BLaER1 (cell line): Measurements from ENCODE around the gene SFI1.
"Not testable (repeated sequence)": the region's sequence is repeated elsewhere in the genome, so short reads cannot be mapped to it uniquely, and the experiment has no call there.

ENCODE experiments used
- H3K27ac ChIP-seq: shearing (Covaris generic); formaldehyde crosslinking; 2 replicates; pipeline ENCODE4 v1.8.1; 2022
- H3K27me3 ChIP-seq: shearing (Covaris generic); formaldehyde crosslinking; 2 replicates; pipeline ENCODE4 v1.8.1; 2022
- H3K36me3 ChIP-seq: shearing (Covaris generic); formaldehyde crosslinking; 2 replicates; pipeline ENCODE4 v1.8.1; 2022
- H3K4me1 ChIP-seq: shearing (Covaris generic); formaldehyde crosslinking; 2 replicates; pipeline ENCODE4 v1.8.1; 2022
- H3K4me2 ChIP-seq: shearing (Covaris generic); formaldehyde crosslinking; 2 replicates; pipeline ENCODE4 v1.8.1; 2022
- H3K4me3 ChIP-seq: shearing (Covaris generic); formaldehyde crosslinking; 2 replicates; pipeline ENCODE4 v1.8.1; 2022
- H3K9ac ChIP-seq: shearing (Covaris generic); formaldehyde crosslinking; 2 replicates; pipeline ENCODE4 v1.8.1; 2022
- H3K9me3 ChIP-seq: shearing (Covaris generic); formaldehyde crosslinking; 2 replicates; pipeline ENCODE4 v1.8.1; 2022
- H4K20me1 ChIP-seq: shearing (Covaris generic); formaldehyde crosslinking; 2 replicates; pipeline ENCODE4 v1.8.1; 2022
- Cebpa-rat ChIP-seq: shearing (Covaris generic); IDR thresholded peaks from 2 replicates; pipeline ENCODE4 v1.8.1; 2022

SFI1 gene

DNA sequence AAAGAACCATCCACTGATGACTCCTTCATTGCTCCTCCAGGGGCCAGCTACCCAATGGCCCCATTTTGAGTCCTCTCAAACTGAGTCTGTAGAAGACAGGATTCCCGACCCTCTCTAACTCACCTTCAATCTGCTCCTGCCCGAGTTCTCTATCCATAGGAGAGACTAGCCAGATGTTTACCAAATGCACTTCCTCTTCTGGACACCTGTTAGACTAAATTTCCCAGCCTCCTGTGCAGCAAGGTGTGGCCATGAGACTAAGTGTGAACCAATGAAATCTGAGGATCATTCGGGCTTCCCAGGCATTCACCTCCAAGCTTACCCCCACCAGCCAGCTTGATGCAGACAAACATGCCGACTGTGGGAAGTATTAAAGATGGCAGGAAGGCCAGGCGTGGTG is 158.1 kb downstream of the SFI1 start:
- Histone ChIP-seq H4K20me1 (peaks cover 64% of the 10 kb centered on the region), H3K4me1 (0 out of 2 replicates have a peak, but pooled peaks cover 2% of the 10 kb centered on the region), H3K36me3 (peaks cover 11% of the 10 kb centered on the region), H3K4me2 (no peak overlapping the region), H3K27me3 (no peaks in the 10 kb centered on the region), H3K9ac (no peak overlapping the region), H3K27ac (no peak overlapping the region), H3K4me3 (no peak overlapping the region), H3K9me3 (no peaks in the 10 kb centered on the region)
- TF ChIP-seq Cebpa-rat, result no peak

DNA sequence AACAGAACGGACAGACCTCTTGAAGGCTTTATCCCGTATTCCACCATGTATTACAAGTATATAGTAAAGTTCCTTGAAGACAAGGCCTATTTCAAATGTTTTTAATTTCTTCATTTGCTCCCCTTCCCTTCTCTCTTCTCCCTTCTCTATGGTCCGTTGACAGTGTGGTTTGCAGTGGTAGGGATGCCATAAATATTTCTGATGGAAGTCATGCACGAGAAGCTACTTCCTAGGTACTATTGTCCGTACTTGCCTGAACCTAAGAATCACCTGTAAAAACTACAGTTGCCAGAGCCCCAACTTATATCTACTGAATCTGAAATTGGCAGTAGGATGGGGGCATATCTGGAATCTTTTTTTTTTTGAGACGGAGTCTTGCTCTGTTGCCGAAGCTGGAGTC is 162.9 kb downstream of the SFI1 start:
- H3K4me2 ChIP-seq, result no peak overlapping the region
- no peaks in the 10 kb centered on the region for H3K27me3 ChIP-seq
- peaks cover 23% of the 10 kb centered on the region for H3K4me1 ChIP-seq
- no peak overlapping the region for H3K4me3 ChIP-seq
- H3K9ac ChIP-seq, result no peak overlapping the region; the same call in 1 of the 2 replicates
- peaks cover 35% of the 10 kb centered on the region for H4K20me1 ChIP-seq
- no peaks in the 10 kb centered on the region for H3K9me3 ChIP-seq
- no peak overlapping the region for H3K27ac ChIP-seq
- no peaks in the 10 kb centered on the region for H3K36me3 ChIP-seq
- no peak for TF ChIP-seq Cebpa-rat

DNA sequence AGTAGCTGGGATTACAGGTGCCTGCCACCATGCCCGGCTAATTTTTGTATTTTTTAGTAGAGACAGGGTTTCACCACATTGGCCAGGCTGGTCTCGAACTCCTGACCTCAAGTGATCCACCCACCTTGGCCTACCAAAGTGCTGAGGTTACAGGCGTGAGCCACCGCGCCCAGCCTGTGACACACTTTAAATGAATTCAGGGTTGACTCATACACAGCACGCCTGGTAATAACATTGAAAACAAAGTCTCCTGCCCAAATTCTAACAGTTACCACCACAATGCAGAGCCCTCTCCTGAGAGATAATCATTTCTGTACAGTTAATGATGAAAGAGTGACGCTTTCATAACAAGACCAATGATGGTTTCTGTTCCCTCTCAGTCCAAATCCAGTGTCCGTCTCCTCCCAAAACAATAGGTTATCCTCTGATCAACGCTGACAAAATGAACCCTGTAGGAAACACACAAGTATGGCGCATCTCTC is 164.6 kb downstream of the SFI1 start:
- H3K36me3 ChIP-seq, H3K27me3 ChIP-seq, H3K27ac ChIP-seq, H3K9me3 ChIP-seq: not testable (repeated sequence)
- H4K20me1 ChIP-seq, result peaks cover 28% of the 10 kb centered on the region
- H3K9ac ChIP-seq, result peak overlapping the region; percentile 78; the same call in 1 of the 2 replicates
- H3K4me2 ChIP-seq, result peak overlapping the region; percentile 83
- H3K4me1 ChIP-seq, result peaks cover 23% of the 10 kb centered on the region
- H3K4me3 ChIP-seq, result peak overlapping the region; percentile 84

DNA sequence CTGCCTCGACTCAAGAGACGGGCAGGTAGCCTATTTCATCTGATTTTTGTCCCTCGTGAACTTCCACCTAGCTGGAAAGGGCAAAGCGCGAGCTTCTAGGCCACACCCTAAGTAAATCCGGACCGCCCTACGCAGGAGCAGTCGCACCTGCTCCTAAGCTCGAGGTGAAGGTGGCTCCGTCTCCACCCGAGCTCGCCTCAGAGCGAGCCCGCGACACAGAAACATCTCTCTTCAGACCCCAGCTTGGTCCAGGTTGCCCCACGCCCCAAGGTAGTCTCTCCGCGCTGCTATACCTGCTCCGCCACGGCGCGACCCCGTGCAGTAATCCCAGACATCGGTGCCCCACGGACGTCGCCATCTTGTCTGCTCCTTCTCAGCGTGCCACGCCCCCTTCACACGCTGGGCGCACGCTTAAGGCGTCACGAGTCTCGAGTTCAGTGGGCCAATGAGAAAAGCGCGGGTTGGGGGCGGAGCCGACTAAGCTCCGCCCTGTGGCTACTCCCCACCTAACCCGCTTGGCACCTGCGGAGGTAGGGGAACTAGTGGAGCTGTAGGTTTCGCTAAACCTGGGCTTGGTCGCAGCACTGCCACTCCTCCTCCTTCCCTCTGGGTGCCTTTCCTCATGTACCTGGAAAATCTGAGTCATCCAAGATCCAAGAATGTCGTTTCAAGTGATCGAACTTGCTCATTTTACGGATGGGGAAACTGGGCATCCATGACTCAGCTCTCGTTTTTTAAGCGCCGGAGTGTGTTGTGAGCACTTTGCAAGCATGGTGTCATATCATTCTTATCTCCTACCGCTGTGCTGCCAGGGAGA is 165.7 kb downstream of the SFI1 start, which contains the start of gene PISD:
TSS of gene PISD (minus strand) at position 365 of the 817 bp plus-strand sequence. CDS start at position 358, 7 bp downstream.
- H3K9me3 ChIP-seq, result no peaks in the 10 kb centered on the region
- H3K4me2 ChIP-seq, result peak within 1 kb of the TSS; percentile 83

DNA sequence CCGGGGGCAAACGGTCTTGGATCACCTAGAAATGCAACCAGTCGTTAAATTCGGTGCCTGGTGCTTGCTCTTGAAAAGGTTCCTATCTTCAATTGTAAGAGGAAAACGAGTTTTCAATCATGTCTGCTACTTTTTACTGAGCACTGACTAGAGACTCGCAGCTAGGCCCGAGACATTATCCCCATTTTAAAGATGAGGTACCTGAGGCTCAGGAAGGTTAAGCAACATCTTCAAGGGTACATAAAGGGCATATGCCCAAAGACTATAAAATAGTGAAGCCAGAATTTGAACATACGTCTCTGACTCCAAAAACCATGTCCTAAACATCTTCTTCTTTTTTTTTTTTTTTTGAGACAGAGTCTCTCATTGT is 166.3 kb downstream of the SFI1 start:
- no peak overlapping the region; the same call in 1 of the 2 replicates for H3K9ac ChIP-seq
- H3K4me1 ChIP-seq, result peaks cover 23% of the 10 kb centered on the region
- H3K36me3 ChIP-seq, result no peaks in the 10 kb centered on the region
- peak overlapping the region; percentile 84 for H3K4me3 ChIP-seq
- H4K20me1 ChIP-seq, result peaks cover 20% of the 10 kb centered on the region
- TF ChIP-seq Cebpa-rat, result no peak
- 0 out of 2 replicates have a peak overlapping the region, but pooled peaks have one; percentile 5 for H3K27ac ChIP-seq
- H3K9me3 ChIP-seq, result no peaks in the 10 kb centered on the region
- H3K27me3 ChIP-seq, result no peaks in the 10 kb centered on the region
- peak overlapping the region; percentile 66 for H3K4me2 ChIP-seq

More for the DNA sequence above, 165.7 kb downstream of the SFI1 start, which contains the start of gene PISD:
- Histone ChIP-seq H3K4me3 (peak within 1 kb of the TSS; percentile 84), H3K27me3 (no peaks in the 10 kb centered on the region), H4K20me1 (peaks cover 24% of the 10 kb centered on the region), H3K36me3 (no peaks in the 10 kb centered on the region), H3K9ac (peak within 1 kb of the TSS; percentile 78), H3K4me1 (peaks cover 23% of the 10 kb centered on the region), H3K27ac (peak within 1 kb of the TSS; percentile 55)
- no peak for TF ChIP-seq Cebpa-rat
